Coronary artery (tissue), 2 donors: Measurements from ENCODE around the gene CTBP1.
A peak's percentile ranks its signal among the peaks of the same experiment; 100 is the strongest.

Experiments used
- DNase-seq: peaks from one replicate; pipeline ENCODE4 v3.0.0-alpha.2; 2017; ENCODE audit warnings: low spot score
- H3K27ac ChIP-seq, 2 donors: fragments of 200-600 bp; sonication (generic); one replicate each; pipeline ENCODE4 v1.5.1; 2016 to 2019
- H3K4me3 ChIP-seq: fragments of 200-600 bp; sonication (generic); 2 replicates; pipeline ENCODE4 v1.5.1; 2016; ENCODE audit warnings: mild to moderate bottlenecking, moderate library complexity
- CTCF ChIP-seq: fragments of 200-600 bp; sonication (generic); IDR thresholded peaks from one replicate; pipeline ENCODE4 v1.5.1; 2019; ENCODE audit warnings: antibody characterized with exemption

Gene CTBP1

GRCh38 chr4:1211371-1211770 is 37.6 kb downstream of the CTBP1 start:
- no peak for DNase-seq
- H3K27ac ChIP-seq = peak overlapping the region; percentile 43 to 92

GRCh38 chr4:1210971-1211370 is 38.0 kb downstream of the CTBP1 start:
- no peak for DNase-seq
- Histone ChIP-seq H3K27ac (peak overlapping the region; percentile 43 to 92), H3K4me3 (no peak overlapping the region)
- no peak for TF ChIP-seq CTCF

More at GRCh38 chr4:1211371-1211770, 37.6 kb downstream of the CTBP1 start:
- no peak overlapping the region for H3K4me3 ChIP-seq
- TF ChIP-seq CTCF = no peak

GRCh38 chr4:1210241-1210841 is 38.6 kb downstream of the CTBP1 start:
- no peak for TF ChIP-seq CTCF
- peak overlapping the region; percentile 43 to 92 for H3K27ac ChIP-seq
- no peak for DNase-seq
- H3K4me3 ChIP-seq = peak overlapping the region; percentile 16

- DNase-seq = peak; percentile 91
- peak overlapping the region; percentile 52 for H3K4me3 ChIP-seq
- peak overlapping the region; percentile 64 to 92 for H3K27ac ChIP-seq
- no peak for TF ChIP-seq CTCF
These were observed 39.1 kb downstream of the CTBP1 start for GRCh38 chr4:1209821-1210220.

GRCh38 chr4:1208970-1209704 is 39.8 kb downstream of the CTBP1 start:
- no peak for DNase-seq
- no peak for TF ChIP-seq CTCF
- Histone ChIP-seq H3K27ac (peak overlapping the region; percentile 64 to 92), H3K4me3 (peak overlapping the region; percentile 52)

GRCh38 chr4:1208266-1208961 is 40.5 kb downstream of the CTBP1 start:
- no peak for TF ChIP-seq CTCF
- no peak for DNase-seq
- Histone ChIP-seq H3K27ac (peak overlapping the region; percentile 64 to 92), H3K4me3 (peak overlapping the region; percentile 52)
